Stimulated activated CD4-positive, alpha-beta T cell treated with anti-CD3 and anti-CD28 coated beads, Interleukin-15, amount 100 ng/mL, for 48 hours (primary cell): ENCODE measurements around the gene TMEM191C.
"Not testable (repeated sequence)": the region's sequence is repeated elsewhere in the genome, so short reads cannot be mapped to it uniquely, and the experiment has no call there.

ENCODE experiments used
- DNase-seq, 2 donors: peaks; one replicate each; pipeline ENCODE4 v3.0.0-alpha.2; 2020; ENCODE audit warnings: low read depth in 2 of 2

The TMEM191C gene

DNA sequence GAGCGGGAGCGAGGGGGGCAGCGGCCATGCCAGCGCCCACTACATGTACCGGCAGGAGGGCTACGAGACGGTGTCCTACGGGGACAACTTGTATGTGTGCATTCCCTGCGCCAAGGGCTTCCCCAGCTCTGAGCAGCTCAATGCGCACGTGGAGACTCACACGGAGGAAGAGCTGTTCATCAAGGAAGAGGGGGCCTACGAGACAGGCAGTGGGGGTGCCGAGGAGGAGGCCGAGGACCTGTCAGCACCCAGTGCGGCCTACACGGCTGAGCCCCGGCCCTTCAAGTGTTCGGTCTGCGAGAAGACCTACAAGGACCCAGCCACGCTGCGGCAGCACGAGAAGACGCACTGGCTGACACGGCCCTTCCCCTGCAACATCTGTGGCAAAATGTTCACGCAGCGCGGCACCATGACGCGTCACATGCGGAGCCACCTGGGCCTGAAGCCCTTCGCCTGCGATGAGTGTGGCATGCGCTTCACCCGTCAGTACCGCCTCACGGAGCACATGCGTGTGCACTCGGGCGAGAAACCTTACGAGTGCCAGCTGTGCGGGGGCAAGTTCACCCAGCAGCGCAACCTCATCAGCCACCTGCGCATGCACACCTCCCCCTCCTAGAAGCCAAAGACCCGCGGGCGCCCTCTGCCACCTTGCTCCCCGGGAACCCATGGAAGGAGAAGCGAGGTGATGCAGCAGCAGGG, 20.9 kb upstream of the TMEM191C start:
- DNase-seq = no peak

DNA sequence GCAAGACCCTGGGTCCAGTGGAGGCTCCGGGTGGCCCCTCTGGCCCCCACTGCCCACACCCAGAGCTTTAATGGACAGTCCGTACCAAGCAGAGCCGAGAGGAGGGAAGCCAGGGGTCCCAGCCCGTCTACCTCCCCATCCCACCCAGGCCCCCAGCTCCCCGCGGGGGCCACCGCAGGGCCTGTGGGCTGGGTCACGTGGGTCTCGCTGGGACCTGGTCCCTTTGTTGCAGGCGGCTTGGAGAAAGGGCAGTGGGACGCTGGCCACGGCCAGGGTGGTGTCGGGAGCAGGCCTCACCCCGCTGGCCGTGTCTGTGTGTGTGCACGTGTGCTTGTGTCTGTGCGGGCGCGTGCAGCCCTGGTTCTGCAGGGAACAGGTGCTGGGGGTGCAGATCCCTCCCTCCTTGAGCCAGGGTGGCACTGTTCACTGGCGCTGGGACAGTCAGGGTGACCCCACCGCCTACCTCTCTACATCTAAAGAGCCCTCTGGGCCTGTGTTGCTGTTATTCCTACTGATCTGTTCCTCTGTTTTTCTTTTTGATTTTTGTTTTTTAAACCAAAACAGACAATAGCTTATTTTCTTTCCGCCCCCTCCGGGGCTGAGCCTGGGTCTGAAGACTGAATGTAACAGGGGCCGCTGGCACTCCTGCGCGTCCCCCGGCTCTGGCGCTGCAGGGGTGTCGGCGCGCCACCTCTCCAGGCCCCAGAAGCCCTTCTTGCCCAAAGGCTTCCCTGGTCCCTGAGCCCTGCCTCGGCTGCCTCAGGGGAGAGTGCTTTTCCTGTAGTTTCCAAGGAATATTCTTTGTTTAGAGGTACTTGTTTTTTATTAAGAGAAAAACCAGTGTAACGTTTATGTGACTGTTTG, 20.1 kb upstream of the TMEM191C start:
- DNase-seq = no peak

DNA sequence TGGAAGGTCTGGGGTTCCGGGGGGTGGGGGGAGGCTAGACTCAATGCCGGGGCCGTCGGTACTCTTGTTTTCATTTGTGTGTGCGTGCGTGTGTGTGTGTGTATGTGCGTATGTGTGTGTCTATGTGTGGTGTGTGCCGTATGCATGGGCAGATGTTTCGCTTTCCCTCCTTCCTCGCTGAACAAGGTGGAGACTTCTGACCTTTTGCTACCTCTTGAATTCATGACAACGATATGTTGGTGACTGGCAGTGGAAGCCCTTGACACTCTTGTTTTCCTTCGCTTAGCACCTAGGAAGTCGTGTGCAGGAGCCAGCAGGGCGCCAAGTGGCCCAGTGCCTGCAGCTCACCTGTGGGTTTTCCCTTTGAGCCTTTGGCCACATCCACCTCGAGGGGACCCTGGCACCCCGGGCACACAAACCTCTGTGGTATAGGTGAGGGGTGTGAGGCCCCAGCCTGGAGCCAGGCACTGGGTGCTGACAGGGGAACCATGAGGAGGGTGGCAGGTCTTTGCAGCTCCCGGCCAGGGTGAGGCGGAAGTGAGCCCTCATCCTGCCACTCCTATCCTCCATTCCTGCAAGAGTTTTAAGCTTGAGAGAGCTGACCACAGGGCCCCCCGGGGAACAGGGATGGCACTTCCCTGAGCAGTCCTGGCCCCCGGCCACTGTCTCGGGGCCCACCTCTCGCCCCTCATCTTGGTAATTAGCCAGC, 19.3 kb upstream of the TMEM191C start:
- no peak for DNase-seq

- DNase-seq = no peak
Measured at GRCh38 chr22:21448627-21449416, 18.4 kb upstream of the TMEM191C start.

GRCh38 chr22:21449531-21450319, 17.5 kb upstream of the TMEM191C start:
- no peak for DNase-seq

GRCh38 chr22:21450320-21450831, 16.8 kb upstream of the TMEM191C start:
- DNase-seq = no peak

GRCh38 chr22:21450858-21451353, 16.3 kb upstream of the TMEM191C start:
- DNase-seq = no peak

DNA sequence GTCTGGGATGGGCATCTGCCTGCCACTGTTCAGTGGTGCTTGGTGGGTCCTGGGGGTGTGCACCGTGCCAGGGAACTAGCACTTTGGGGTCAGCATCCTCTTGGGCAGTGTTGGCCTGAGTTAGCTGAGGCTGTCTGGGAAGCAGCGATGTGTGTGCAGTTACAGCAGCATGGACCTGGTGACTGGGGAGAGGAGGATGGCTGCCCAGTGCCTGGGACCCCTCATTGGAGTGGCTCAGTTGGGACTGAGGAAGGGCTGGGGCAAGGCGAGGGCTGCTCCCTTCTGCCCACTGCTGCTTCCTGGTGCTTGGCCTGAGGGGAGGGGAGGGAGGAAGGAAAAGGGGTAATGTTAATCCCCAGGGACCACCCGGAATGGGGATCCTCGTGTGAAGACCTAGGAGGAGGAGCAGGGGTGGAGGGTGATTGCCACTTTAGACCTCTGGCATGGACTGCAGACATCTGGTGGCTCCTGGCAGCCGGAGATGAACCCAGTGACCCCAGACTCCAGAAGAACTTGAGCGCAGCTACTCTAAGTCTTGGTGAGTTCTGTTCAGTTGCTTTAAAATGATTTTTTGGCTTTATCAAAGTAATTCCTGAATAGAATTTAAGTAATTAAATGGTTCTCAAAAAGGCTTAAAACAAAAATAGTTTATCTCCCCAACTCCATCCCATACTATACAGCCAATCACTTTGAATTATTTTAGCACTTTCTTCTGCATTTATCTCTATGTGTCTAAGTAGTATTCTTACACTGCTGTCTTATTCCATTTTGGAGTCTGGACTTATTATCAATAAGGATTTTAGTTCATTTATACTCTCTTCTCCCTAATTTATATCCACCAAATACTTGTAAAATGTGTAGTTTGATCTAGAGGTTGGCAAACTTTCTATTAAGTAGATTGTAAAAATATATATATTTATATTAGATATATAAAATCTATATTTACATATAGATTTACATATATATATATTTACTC, 15.4 kb upstream of the TMEM191C start:
- DNase-seq = no peak

- not testable (repeated sequence) for DNase-seq
Measured at GRCh38 chr22:21452666-21453065, 14.5 kb upstream of the TMEM191C start.

DNA sequence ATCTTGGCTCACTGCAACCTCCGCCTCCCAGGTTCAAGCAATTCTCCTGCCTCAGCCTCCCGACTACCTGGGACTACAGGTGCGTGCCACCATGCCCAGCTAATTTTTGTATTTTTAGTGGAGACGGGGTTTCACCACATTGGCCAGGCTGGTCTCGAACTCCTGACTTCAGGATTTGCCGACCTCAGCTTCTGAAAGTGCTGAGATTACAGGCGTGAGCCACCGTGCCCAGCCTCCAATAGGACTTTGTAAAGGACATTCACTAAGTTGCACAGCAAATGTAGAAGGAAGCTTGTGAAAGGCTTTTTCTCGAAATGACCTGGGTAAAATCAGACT, 12.2 kb upstream of the TMEM191C start:
- DNase-seq = not testable (repeated sequence)

GRCh38 chr22:21455334-21456089, 11.7 kb upstream of the TMEM191C start:
- no peak for DNase-seq

GRCh38 chr22:21457023-21457787, 10.0 kb upstream of the TMEM191C start:
- DNase-seq = no peak

GRCh38 chr22:21462672-21463071, 4.5 kb upstream of the TMEM191C start:
- DNase-seq = not testable (repeated sequence)

DNA sequence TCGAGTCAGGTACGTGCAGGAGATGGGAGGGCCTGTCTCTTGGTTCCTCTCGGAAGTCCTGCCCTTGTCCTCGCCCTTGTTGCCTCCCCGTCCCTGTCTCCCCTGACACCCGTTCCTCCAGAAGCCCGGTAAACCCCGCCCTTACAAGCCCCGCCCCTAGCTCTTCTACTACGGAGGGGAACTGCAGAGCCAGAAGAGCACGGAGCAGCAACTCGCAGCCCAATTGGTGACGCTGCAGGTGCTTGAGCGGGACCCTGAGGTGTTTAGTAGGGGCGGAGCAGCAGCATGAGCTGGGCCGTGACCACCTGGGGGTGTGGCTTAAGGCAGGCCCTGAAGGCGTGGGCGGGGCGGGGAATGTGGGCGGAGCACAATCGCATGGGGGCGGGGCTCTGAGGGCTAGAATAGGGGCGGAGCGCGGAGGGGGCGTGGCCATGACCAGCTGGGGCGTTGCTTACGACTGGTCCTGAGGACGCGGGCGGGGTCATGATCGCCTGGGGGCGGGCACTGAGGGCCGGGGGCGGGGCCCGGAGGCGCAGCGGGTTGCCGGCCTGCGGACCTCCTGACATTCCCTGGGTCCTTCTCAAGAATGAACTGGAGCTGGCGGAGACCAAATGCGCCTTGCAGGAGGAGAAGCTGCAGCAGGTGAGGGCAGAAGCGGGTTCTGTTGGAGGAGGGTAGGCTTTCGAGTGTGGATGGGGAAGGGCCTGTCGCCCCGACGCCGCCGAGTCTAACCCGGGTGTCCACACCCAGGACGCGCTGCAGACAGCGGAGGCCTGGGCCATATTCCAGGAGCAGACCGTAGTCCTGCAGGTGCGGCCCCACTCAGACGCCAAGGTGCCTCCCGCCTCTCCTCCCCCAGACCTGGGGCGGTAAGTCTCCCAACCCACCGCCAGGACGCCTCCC, 1.3 kb downstream of the TMEM191C start:
- peak; percentile 81 to 88 for DNase-seq

DNA sequence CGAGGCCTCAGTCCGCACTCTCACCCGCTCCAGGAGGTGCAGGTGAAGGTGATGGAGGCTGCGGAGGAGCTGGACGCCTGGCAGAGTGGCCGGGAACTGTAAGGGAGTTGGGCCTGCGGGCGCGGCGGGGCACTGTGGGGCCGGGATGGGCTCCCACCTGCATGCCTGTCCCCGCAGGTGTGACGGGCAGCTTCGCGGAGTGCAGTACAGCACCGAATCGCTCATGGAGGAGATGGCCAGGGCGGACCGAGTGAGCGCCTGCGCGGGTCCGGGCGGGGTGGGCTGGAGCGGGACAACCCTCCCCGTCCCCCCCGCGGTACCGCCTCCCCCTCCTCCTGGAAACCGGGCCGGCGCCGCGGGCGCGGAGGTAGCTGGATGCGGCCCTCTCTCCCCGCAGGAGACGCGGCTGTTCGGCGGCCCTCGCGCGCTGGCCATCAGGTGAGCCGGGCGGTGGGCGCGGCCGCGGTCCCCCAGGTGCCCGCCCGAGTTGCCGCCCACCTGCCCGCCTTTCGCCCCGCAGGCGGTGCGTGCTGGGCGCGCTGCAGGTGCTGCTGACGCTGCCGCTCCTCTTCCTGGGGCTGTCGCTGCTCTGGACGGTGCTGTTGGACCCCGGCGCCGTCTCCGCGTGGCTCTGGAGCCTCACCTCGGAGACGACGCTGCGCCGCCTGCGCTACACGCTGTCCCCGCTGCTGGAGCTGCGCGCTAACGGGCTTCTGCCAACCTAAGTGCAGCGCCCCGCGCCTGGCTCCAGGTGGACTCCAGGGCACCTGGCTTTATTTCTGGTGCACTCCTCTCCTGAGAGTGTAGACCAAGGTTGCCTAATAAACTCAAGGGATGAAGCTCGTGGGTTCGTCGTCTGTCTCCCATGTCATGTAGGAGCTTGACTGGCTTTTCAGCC, 2.2 kb downstream of the TMEM191C start:
- not testable (repeated sequence) for DNase-seq

GRCh38 chr22:21472984-21473383, 5.8 kb downstream of the TMEM191C start:
- not testable (repeated sequence) for DNase-seq
